ENCODE data around the gene UCHL3. TPM values are rescaled to one million over a fixed set of nuclear protein-coding genes. Genes with fewer than 3 reads are reported as not detected.

The UCHL3 gene
- total and polyA plus RNA-seq, 3 donors from 2014 or later, result 31.1 to 100 (median 49.1) TPM

GRCh38 chr13:75554981-75555380, 5.4 kb downstream of the UCHL3 start:
- no peaks in the 10 kb centered on the region for H3K9me3 ChIP-seq
- intact Hi-C loops (cut with DNase I; ENCODE audit: low total_unique reads), result no loop called here
- no peak for TF ChIP-seq POLR2A (IDR thresholded peaks at IDR 0.05)
- no peak for TF ChIP-seq CTCF (IDR thresholded peaks at IDR 0.05)
- DNase-seq, result no peak
- no peak overlapping the region for H3K27ac ChIP-seq
- WGBS, 2 donors, result 98 to 100% methylated on average over 3 of the region's 3 CpGs
- H3K4me3 ChIP-seq, result no peak overlapping the region
- H3K4me1 ChIP-seq, result no peaks in the 10 kb centered on the region
- H3K36me3 ChIP-seq (ENCODE audit: low read depth, missing control alignments), result no peaks in the 10 kb centered on the region
- no peaks in the 10 kb centered on the region for H3K27me3 ChIP-seq

GRCh38 chr13:75555836-75556235, 6.2 kb downstream of the UCHL3 start:
- intact Hi-C loops (cut with DNase I; ENCODE audit: low total_unique reads), result no loop called here
- H3K36me3 ChIP-seq (ENCODE audit: low read depth, missing control alignments), result no peaks in the 10 kb centered on the region
- no peak for TF ChIP-seq POLR2A (IDR thresholded peaks at IDR 0.05)
- TF ChIP-seq CTCF (IDR thresholded peaks at IDR 0.05), result no peak
- H3K9me3 ChIP-seq, result no peaks in the 10 kb centered on the region
- H3K4me1 ChIP-seq, result no peaks in the 10 kb centered on the region
- no peak overlapping the region for H3K27ac ChIP-seq
- no peak overlapping the region for H3K4me3 ChIP-seq
- no peak for DNase-seq
- WGBS, 2 donors, result 56 to 59% methylated on average over 1 of the region's 1 CpG
- no peaks in the 10 kb centered on the region for H3K27me3 ChIP-seq

- no peaks in the 10 kb centered on the region for H3K9me3 ChIP-seq
- H3K27ac ChIP-seq, result no peak overlapping the region
- no peak for TF ChIP-seq POLR2A (IDR thresholded peaks at IDR 0.05)
- no peak for TF ChIP-seq CTCF (IDR thresholded peaks at IDR 0.05)
- no peaks in the 10 kb centered on the region for H3K27me3 ChIP-seq
- WGBS, 2 donors, result 84 to 88% methylated on average over 2 of the region's 2 CpGs
- H3K36me3 ChIP-seq (ENCODE audit: low read depth, missing control alignments), result no peaks in the 10 kb centered on the region
- no peak overlapping the region for H3K4me3 ChIP-seq
- intact Hi-C loops (cut with DNase I; ENCODE audit: low total_unique reads), result no loop called here
- H3K4me1 ChIP-seq, result no peaks in the 10 kb centered on the region
- DNase-seq, result no peak
Measured at GRCh38 chr13:75556961-75557360, 7.4 kb downstream of the UCHL3 start.

- WGBS, 2 donors, result 44 to 53% methylated on average over 2 of the region's 2 CpGs
- no peaks in the 10 kb centered on the region for H3K36me3 ChIP-seq (ENCODE audit: low read depth, missing control alignments)
- intact Hi-C loops (cut with DNase I; ENCODE audit: low total_unique reads), result no loop called here
- H3K27me3 ChIP-seq, result no peaks in the 10 kb centered on the region
- no peaks in the 10 kb centered on the region for H3K9me3 ChIP-seq
- TF ChIP-seq CTCF (IDR thresholded peaks at IDR 0.05) (no peak), POLR2A (IDR thresholded peaks at IDR 0.05) (no peak)
- no peak overlapping the region for H3K4me3 ChIP-seq
- H3K27ac ChIP-seq, result no peak overlapping the region
- no peak for DNase-seq
- no peaks in the 10 kb centered on the region for H3K4me1 ChIP-seq
Measured at GRCh38 chr13:75558145-75558840, 8.7 kb downstream of the UCHL3 start.

- Histone ChIP-seq H3K36me3 (ENCODE audit: low read depth, missing control alignments) (no peaks in the 10 kb centered on the region), H3K9me3 (no peaks in the 10 kb centered on the region), H3K27me3 (no peaks in the 10 kb centered on the region), H3K4me1 (no peaks in the 10 kb centered on the region), H3K27ac (no peak overlapping the region), H3K4me3 (no peak overlapping the region)
- TF ChIP-seq CTCF (IDR thresholded peaks at IDR 0.05) (peak in 1 of 3 experiments; percentile 11), POLR2A (IDR thresholded peaks at IDR 0.05) (no peak)
- intact Hi-C loops (cut with DNase I; ENCODE audit: low total_unique reads), result no loop called here
- DNase-seq, result no peak
Measured at GRCh38 chr13:75566658-75567057, 17.1 kb downstream of the UCHL3 start.

Measured in testis (tissue), 3 donors.